Tibial nerve (tissue), 4 donors: ENCODE results near the gene CINP.

Source experiments
- EP300 ChIP-seq, 2 donors: sonication (generic); formaldehyde crosslinking; IDR thresholded peaks; one replicate each; pipeline ENCODE4 v1.6.1; 2017; ENCODE audit warnings: antibody characterized with exemption in 2 of 2, mild to moderate bottlenecking in 1 of 2
- POLR2A ChIP-seq, 2 donors: fragments of 450-650 bp; IDR thresholded peaks; one replicate each; pipeline ENCODE4 v1.6.1; 2017; ENCODE audit warnings: antibody characterized with exemption in 2 of 2, mild to moderate bottlenecking in 2 of 2, moderate library complexity in 2 of 2
- TF ChIP-seq, protein P1 (sequence below), 5 experiments: fragments of 200-600 bp in 3 of 5; fragments of 450-650 bp in 2 of 5; sonication (generic) in 3 of 5; IDR thresholded peaks; one replicate each; pipeline ENCODE4 v1.5.1; 2016 to 2019; ENCODE audit warnings: antibody characterized with exemption in 5 of 5, mild to moderate bottlenecking in 3 of 5, moderate library complexity in 2 of 5

GRCh38 chr14:102320671-102321455 lies 41.8 kb downstream of the CINP start:
- TF ChIP-seq, protein P1, sequence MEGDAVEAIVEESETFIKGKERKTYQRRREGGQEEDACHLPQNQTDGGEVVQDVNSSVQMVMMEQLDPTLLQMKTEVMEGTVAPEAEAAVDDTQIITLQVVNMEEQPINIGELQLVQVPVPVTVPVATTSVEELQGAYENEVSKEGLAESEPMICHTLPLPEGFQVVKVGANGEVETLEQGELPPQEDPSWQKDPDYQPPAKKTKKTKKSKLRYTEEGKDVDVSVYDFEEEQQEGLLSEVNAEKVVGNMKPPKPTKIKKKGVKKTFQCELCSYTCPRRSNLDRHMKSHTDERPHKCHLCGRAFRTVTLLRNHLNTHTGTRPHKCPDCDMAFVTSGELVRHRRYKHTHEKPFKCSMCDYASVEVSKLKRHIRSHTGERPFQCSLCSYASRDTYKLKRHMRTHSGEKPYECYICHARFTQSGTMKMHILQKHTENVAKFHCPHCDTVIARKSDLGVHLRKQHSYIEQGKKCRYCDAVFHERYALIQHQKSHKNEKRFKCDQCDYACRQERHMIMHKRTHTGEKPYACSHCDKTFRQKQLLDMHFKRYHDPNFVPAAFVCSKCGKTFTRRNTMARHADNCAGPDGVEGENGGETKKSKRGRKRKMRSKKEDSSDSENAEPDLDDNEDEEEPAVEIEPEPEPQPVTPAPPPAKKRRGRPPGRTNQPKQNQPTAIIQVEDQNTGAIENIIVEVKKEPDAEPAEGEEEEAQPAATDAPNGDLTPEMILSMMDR (IDR thresholded peaks at IDR 0.05): no peak
- TF ChIP-seq EP300 (IDR thresholded peaks at IDR 0.05) (no peak), POLR2A (IDR thresholded peaks at IDR 0.05) (no peak)
